Brain microvascular endothelial cell (primary cell): Measurements from ENCODE around the gene BCL3.
A peak's percentile ranks its signal among the peaks of the same experiment; 100 is the strongest.

Source experiments
- DNase-seq: peaks from one replicate; pipeline ENCODE4 v3.0.0-alpha.2; 2020
- H3K27ac ChIP-seq: fragments of 250-450 bp; sonication (Bioruptor Pico); 2 replicates; pipeline ENCODE4 v1.5.1; 2020; ENCODE audit warnings: mild to moderate bottlenecking, moderate library complexity
- H3K27me3 ChIP-seq: fragments of 250-450 bp; sonication (Bioruptor Pico); replicated peaks from 2 replicates; pipeline ENCODE4 v1.5.1; 2020; ENCODE audit warnings: mild to moderate bottlenecking
- H3K36me3 ChIP-seq: fragments of 250-450 bp; sonication (Bioruptor Pico); replicated peaks from 2 replicates; pipeline ENCODE4 v1.5.1; 2020; ENCODE audit warnings: mild to moderate bottlenecking
- H3K4me3 ChIP-seq: 2 replicates; pipeline ENCODE4 v1.5.1; 2011; ENCODE audit warnings: low read depth, mild to moderate bottlenecking, control low read depth, low read length, moderate library complexity
- CTCF ChIP-seq: IDR thresholded peaks from 2 replicates; pipeline ENCODE4 v1.5.1; 2011; ENCODE audit warnings: low read depth, mild to moderate bottlenecking, moderate library complexity, low read length, control low read depth, inconsistent platforms; ENCODE audit errors: missing control alignments
- in situ Hi-C: cut with HindIII; loops from 2 replicates; pipeline ENCODE4 v1.10.0; 2017; ENCODE audit warnings: low sequenced_read_pairs, low pct_ligation_motif_present

The BCL3 gene

GRCh38 chr19:44755219-44755618, 6.7 kb downstream of the BCL3 start:
- TF ChIP-seq CTCF: no peak
- Histone ChIP-seq H3K36me3 (peaks cover 56% of the 10 kb centered on the region), H3K4me3 (no peak overlapping the region), H3K27me3 (no peaks in the 10 kb centered on the region), H3K27ac (no peak overlapping the region)
- in situ Hi-C loops: no loop called here
- DNase-seq: no peak

GRCh38 chr19:44756089-44756562, 7.6 kb downstream of the BCL3 start:
- peaks cover 62% of the 10 kb centered on the region for H3K36me3 ChIP-seq
- in situ Hi-C loops: no loop called here
- no peak overlapping the region for H3K27ac ChIP-seq
- H3K4me3 ChIP-seq: no peak overlapping the region
- H3K27me3 ChIP-seq: no peaks in the 10 kb centered on the region
- DNase-seq: no peak
- no peak for TF ChIP-seq CTCF

- H3K27me3 ChIP-seq: no peaks in the 10 kb centered on the region
- in situ Hi-C loops: no loop called here
- no peak for DNase-seq
- H3K36me3 ChIP-seq: peaks cover 59% of the 10 kb centered on the region
- no peak for TF ChIP-seq CTCF
- peak overlapping the region; percentile 64 for H3K4me3 ChIP-seq
- H3K27ac ChIP-seq: peak overlapping the region; percentile 19
Observed at GRCh38 chr19:44757057-44757734, 8.7 kb downstream of the BCL3 start.

GRCh38 chr19:44757735-44758505, 9.4 kb downstream of the BCL3 start:
- peaks cover 52% of the 10 kb centered on the region for H3K36me3 ChIP-seq
- in situ Hi-C loops: no loop called here
- H3K4me3 ChIP-seq: peak overlapping the region; percentile 64
- H3K27ac ChIP-seq: peak overlapping the region; percentile 19
- DNase-seq: no peak
- peak; percentile 11 for TF ChIP-seq CTCF
- H3K27me3 ChIP-seq: no peaks in the 10 kb centered on the region

- in situ Hi-C loops: no loop called here
- DNase-seq: no peak
- no peak overlapping the region for H3K27ac ChIP-seq
- H3K36me3 ChIP-seq: peaks cover 52% of the 10 kb centered on the region
- H3K4me3 ChIP-seq: peak overlapping the region; percentile 64
- H3K27me3 ChIP-seq: no peaks in the 10 kb centered on the region
- TF ChIP-seq CTCF: no peak
Observed at GRCh38 chr19:44758596-44758995, 10.1 kb downstream of the BCL3 start.
